Occipital lobe (tissue), 2 donors: ENCODE results near the gene PLEKHB2. TPM values are rescaled to one million over a fixed set of nuclear protein-coding genes. Genes with fewer than 3 reads are reported as not detected.
"Not testable (repeated sequence)": the region's sequence is repeated elsewhere in the genome, so short reads cannot be mapped to it uniquely, and the experiment has no call there.

ENCODE experiments used
- DNase-seq: peaks from one replicate; lab custom pipeline; 2025; lab: John Stamatoyannopoulos, UW
- total RNA-seq: library from RNA; depleted of rRNA; stranded (reverse); fragments of >200 nt; gene quantifications from one replicate; pipeline ENCODE4 v1.2.3, GENCODE V29; 2014

PLEKHB2 gene
- total RNA-seq = 100 TPM

GRCh38 chr2:131105156-131105949 lies at the start of gene PLEKHB2:
Gene PLEKHB2, plus strand, starts transcription at chr2:131105336. Its CDS starts 15,606 bp downstream, at chr2:131120942.
- peak; percentile 86 for DNase-seq

- peak; percentile 29 for DNase-seq
These were observed 48.8 kb upstream of the PLEKHB2 start for GRCh38 chr2:131056204-131056931.

- DNase-seq = no peak
These were observed 48.2 kb upstream of the PLEKHB2 start for GRCh38 chr2:131056932-131057287.

- DNase-seq = no peak
These were observed 46.8 kb upstream of the PLEKHB2 start for GRCh38 chr2:131058214-131058843.

- DNase-seq = peak; percentile 45
These were observed 46.2 kb upstream of the PLEKHB2 start for GRCh38 chr2:131058920-131059319.

- no peak for DNase-seq
These were observed 41.4 kb upstream of the PLEKHB2 start for GRCh38 chr2:131063501-131064283.

- DNase-seq = no peak
These were observed 40.3 kb upstream of the PLEKHB2 start for GRCh38 chr2:131064589-131065512.

GRCh38 chr2:131067465-131068125 lies 37.5 kb upstream of the PLEKHB2 start:
- no peak for DNase-seq

GRCh38 chr2:131068172-131068571 lies 37.0 kb upstream of the PLEKHB2 start:
- not testable (repeated sequence) for DNase-seq

GRCh38 chr2:131075578-131075977 lies 29.6 kb upstream of the PLEKHB2 start:
- not testable (repeated sequence) for DNase-seq

GRCh38 chr2:131076707-131077106 lies 28.4 kb upstream of the PLEKHB2 start:
- DNase-seq = no peak

GRCh38 chr2:131077182-131077846 lies 27.8 kb upstream of the PLEKHB2 start:
- no peak for DNase-seq

- DNase-seq = no peak
These were observed 27.2 kb upstream of the PLEKHB2 start for GRCh38 chr2:131077966-131078365.

- not testable (repeated sequence) for DNase-seq
These were observed 25.2 kb upstream of the PLEKHB2 start for GRCh38 chr2:131079931-131080330.

- no peak for DNase-seq
These were observed 23.9 kb upstream of the PLEKHB2 start for GRCh38 chr2:131081190-131081589.

- DNase-seq = no peak
These were observed 19.5 kb upstream of the PLEKHB2 start for GRCh38 chr2:131085646-131086045.

GRCh38 chr2:131092458-131093005 lies 12.6 kb upstream of the PLEKHB2 start:
- DNase-seq = no peak

GRCh38 chr2:131093006-131093695 lies 12.0 kb upstream of the PLEKHB2 start, which contains the start of gene FAM168B:
Gene FAM168B, minus strand, starts transcription at chr2:131093460. Its CDS starts 10,814 bp downstream, at chr2:131082646.
- peak; percentile 83 for DNase-seq
